Measurements from ENCODE around the gene SPEN.
A peak's percentile ranks its signal among the peaks of the same experiment; 100 is the strongest.
"Not testable (repeated sequence)": the region's sequence is repeated elsewhere in the genome, so short reads cannot be mapped to it uniquely, and the experiment has no call there.

Gene SPEN

GRCh38 chr1:15834406-15835204 lies 12.9 kb upstream of the SPEN start:
- DNase-seq (ENCODE audit: low read depth in 2 of 2), result peak; percentile 85 to 86

GRCh38 chr1:15835205-15835740 lies 12.2 kb upstream of the SPEN start:
- no peak for DNase-seq (ENCODE audit: low read depth in 2 of 2)

- DNase-seq (ENCODE audit: low read depth in 2 of 2), result peak; percentile 99
Measured at GRCh38 chr1:15835741-15836510, 11.6 kb upstream of the SPEN start.

GRCh38 chr1:15836511-15836771 lies 11.1 kb upstream of the SPEN start:
- DNase-seq (ENCODE audit: low read depth in 2 of 2), result not testable (repeated sequence)

GRCh38 chr1:15836772-15837669 lies 10.5 kb upstream of the SPEN start:
- DNase-seq (ENCODE audit: low read depth in 2 of 2), result peak in 1 of 2 donors; percentile 32

GRCh38 chr1:15837931-15838330 lies 9.6 kb upstream of the SPEN start:
- DNase-seq (ENCODE audit: low read depth in 2 of 2), result no peak

GRCh38 chr1:15838721-15839120 lies 8.8 kb upstream of the SPEN start:
- DNase-seq (ENCODE audit: low read depth in 2 of 2), result no peak

- DNase-seq (ENCODE audit: low read depth in 2 of 2), result no peak
Measured at GRCh38 chr1:15843826-15844572, 3.5 kb upstream of the SPEN start.

GRCh38 chr1:15846056-15846455 lies 1.5 kb upstream of the SPEN start:
- DNase-seq (ENCODE audit: low read depth in 2 of 2), result not testable (repeated sequence)

GRCh38 chr1:15847893-15848142 lies 311 bp downstream of the SPEN start:
- DNase-seq (ENCODE audit: low read depth in 2 of 2), result no peak

GRCh38 chr1:15848143-15848928 lies 829 bp downstream of the SPEN start:
- DNase-seq (ENCODE audit: low read depth in 2 of 2), result peak in 1 of 2 donors; percentile 19

GRCh38 chr1:15848929-15849774 lies 1.6 kb downstream of the SPEN start:
- DNase-seq (ENCODE audit: low read depth in 2 of 2), result peak; percentile 62 to 68

- no peak for DNase-seq (ENCODE audit: low read depth in 2 of 2)
Measured at GRCh38 chr1:15849775-15850324, 2.3 kb downstream of the SPEN start.

- no peak for DNase-seq (ENCODE audit: low read depth in 2 of 2)
Measured at GRCh38 chr1:15850471-15851001, 3.0 kb downstream of the SPEN start.

- no peak for DNase-seq (ENCODE audit: low read depth in 2 of 2)
Measured at GRCh38 chr1:15851210-15852035, 3.9 kb downstream of the SPEN start.

GRCh38 chr1:15852036-15852827 lies 4.7 kb downstream of the SPEN start:
- no peak for DNase-seq (ENCODE audit: low read depth in 2 of 2)

GRCh38 chr1:15852828-15853302 lies 5.4 kb downstream of the SPEN start:
- no peak for DNase-seq (ENCODE audit: low read depth in 2 of 2)

Data from stimulated activated CD4-positive, alpha-beta T cell treated with anti-CD3 and anti-CD28 coated beads, Interleukin-15, amount 100 ng/mL, for 48 hours (primary cell).